Measurements from ENCODE around the gene PNMA8A. TPM values are rescaled to one million over a fixed set of nuclear protein-coding genes. Genes with fewer than 3 reads are reported as not detected.
A peak's percentile ranks its signal among the peaks of the same experiment; 100 is the strongest.

Gene PNMA8A
- total RNA-seq, 1 donor from 2014 or later = 14.1 TPM

GRCh38 chr19:46426035-46426505, 45.3 kb downstream of the PNMA8A start:
- no peaks in the 10 kb centered on the region for H3K36me3 Mint-ChIP-seq (ENCODE audit: unreplicated experiment)
- peaks cover 5% of the 10 kb centered on the region for H3K9me3 Mint-ChIP-seq (ENCODE audit: unreplicated experiment)
- TF ChIP-seq, protein P1, sequence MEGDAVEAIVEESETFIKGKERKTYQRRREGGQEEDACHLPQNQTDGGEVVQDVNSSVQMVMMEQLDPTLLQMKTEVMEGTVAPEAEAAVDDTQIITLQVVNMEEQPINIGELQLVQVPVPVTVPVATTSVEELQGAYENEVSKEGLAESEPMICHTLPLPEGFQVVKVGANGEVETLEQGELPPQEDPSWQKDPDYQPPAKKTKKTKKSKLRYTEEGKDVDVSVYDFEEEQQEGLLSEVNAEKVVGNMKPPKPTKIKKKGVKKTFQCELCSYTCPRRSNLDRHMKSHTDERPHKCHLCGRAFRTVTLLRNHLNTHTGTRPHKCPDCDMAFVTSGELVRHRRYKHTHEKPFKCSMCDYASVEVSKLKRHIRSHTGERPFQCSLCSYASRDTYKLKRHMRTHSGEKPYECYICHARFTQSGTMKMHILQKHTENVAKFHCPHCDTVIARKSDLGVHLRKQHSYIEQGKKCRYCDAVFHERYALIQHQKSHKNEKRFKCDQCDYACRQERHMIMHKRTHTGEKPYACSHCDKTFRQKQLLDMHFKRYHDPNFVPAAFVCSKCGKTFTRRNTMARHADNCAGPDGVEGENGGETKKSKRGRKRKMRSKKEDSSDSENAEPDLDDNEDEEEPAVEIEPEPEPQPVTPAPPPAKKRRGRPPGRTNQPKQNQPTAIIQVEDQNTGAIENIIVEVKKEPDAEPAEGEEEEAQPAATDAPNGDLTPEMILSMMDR (IDR thresholded peaks at IDR 0.05; ENCODE audit: partially characterized antibody, unreplicated experiment) = no peak
- peak overlapping the region; percentile 96 for H3K4me3 Mint-ChIP-seq (ENCODE audit: unreplicated experiment)
- peaks cover 3% of the 10 kb centered on the region for H3K27me3 Mint-ChIP-seq (ENCODE audit: unreplicated experiment)
- no peak for DNase-seq
- peaks cover 9% of the 10 kb centered on the region for H3K4me1 Mint-ChIP-seq (ENCODE audit: low read depth, unreplicated experiment)
- no peak overlapping the region for H3K27ac Mint-ChIP-seq (ENCODE audit: unreplicated experiment)

DNA sequence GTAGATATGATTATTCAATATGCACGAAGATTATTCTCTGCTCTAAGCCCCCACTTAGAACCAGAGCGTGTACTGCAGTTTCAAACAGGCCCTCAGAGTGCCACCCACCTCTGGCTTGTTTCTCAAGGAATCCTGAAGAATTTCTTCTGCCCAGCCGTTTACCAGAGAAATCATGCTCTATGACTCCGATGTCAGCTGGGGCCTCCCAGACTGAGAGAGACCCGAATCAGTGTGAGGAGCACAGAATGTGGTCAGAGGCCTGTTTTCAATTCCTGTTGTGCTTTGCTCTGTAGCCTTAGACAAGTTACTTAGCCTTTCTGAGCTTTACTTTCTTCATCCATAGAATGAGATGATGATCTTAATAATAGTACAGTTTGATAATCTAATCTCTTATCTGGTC, 48.2 kb downstream of the PNMA8A start:
- peaks cover 5% of the 10 kb centered on the region for H3K27me3 Mint-ChIP-seq (ENCODE audit: unreplicated experiment)
- peaks cover 9% of the 10 kb centered on the region for H3K4me1 Mint-ChIP-seq (ENCODE audit: low read depth, unreplicated experiment)
- no peaks in the 10 kb centered on the region for H3K36me3 Mint-ChIP-seq (ENCODE audit: unreplicated experiment)
- DNase-seq = no peak
- no peak overlapping the region for H3K27ac Mint-ChIP-seq (ENCODE audit: unreplicated experiment)
- no peak overlapping the region for H3K4me3 Mint-ChIP-seq (ENCODE audit: unreplicated experiment)
- TF ChIP-seq, protein P1 (IDR thresholded peaks at IDR 0.05; ENCODE audit: partially characterized antibody, unreplicated experiment) = no peak
- H3K9me3 Mint-ChIP-seq (ENCODE audit: unreplicated experiment) = peaks cover 3% of the 10 kb centered on the region

DNA sequence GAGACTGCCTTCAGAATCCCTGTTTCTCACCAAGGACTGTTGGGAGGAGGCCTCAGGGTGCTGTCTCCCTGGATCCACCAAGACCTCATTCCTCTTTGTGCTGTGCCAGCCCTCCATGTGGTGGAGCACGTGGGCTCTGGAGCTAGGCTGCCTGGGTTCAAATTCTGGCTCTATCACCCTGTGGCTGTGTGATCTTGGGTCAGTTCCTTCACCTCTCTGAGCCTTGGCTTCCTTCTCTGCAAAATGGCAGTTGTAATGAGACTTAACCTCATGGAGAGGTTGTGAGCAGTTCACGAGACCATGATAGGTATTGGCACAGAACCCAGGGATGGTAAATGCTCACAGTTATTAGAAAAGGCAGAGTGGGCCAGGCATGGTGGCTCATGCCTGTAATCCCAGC, 49.0 kb downstream of the PNMA8A start:
- Mint-ChIP-seq H3K9me3 (ENCODE audit: unreplicated experiment) (peaks cover 2% of the 10 kb centered on the region), H3K27ac (ENCODE audit: unreplicated experiment) (no peak overlapping the region), H3K4me3 (ENCODE audit: unreplicated experiment) (no peak overlapping the region), H3K27me3 (ENCODE audit: unreplicated experiment) (peaks cover 5% of the 10 kb centered on the region), H3K4me1 (ENCODE audit: low read depth, unreplicated experiment) (peaks cover 7% of the 10 kb centered on the region), H3K36me3 (ENCODE audit: unreplicated experiment) (no peaks in the 10 kb centered on the region)
- TF ChIP-seq, protein P1 (IDR thresholded peaks at IDR 0.05; ENCODE audit: partially characterized antibody, unreplicated experiment) = no peak
- DNase-seq = no peak

DNA sequence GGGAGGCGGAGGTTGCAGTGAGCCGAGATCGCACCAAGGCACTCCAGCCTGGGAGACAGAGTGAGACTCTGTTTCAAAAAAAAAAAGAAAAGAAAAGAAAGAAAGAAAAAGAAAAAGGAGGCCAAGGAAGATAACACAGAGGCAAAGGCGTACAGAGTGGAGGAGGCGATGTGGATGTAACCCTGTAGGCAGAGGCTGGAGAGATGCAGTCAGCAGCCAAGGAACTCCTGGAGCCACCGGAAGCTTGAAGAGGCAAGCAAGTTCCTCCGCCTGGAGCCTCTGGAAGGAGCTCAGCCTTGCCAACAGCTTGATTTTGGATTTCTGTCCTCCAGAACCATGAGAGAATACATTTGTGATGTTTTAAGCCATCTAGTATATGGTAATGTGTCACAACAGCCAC, 51.3 kb downstream of the PNMA8A start:
- TF ChIP-seq, protein P1 (IDR thresholded peaks at IDR 0.05; ENCODE audit: partially characterized antibody, unreplicated experiment) = no peak
- H3K4me1 Mint-ChIP-seq (ENCODE audit: low read depth, unreplicated experiment) = peaks cover 2% of the 10 kb centered on the region
- H3K9me3 Mint-ChIP-seq (ENCODE audit: unreplicated experiment) = peaks cover 2% of the 10 kb centered on the region
- H3K4me3 Mint-ChIP-seq (ENCODE audit: unreplicated experiment) = no peak overlapping the region
- H3K27ac Mint-ChIP-seq (ENCODE audit: unreplicated experiment) = no peak overlapping the region
- no peaks in the 10 kb centered on the region for H3K36me3 Mint-ChIP-seq (ENCODE audit: unreplicated experiment)
- H3K27me3 Mint-ChIP-seq (ENCODE audit: unreplicated experiment) = peaks cover 3% of the 10 kb centered on the region
- no peak for DNase-seq

Other genes starting within 250 kb of the PNMA8A start
- not detected for gene IGFL1, start 241.8 kb downstream of the PNMA8A start, total RNA-seq (ENCODE audit: unreplicated experiment)
- gene HIF3A, start 174.5 kb downstream of the PNMA8A start, total RNA-seq (ENCODE audit: unreplicated experiment) = 4.4 TPM
- gene PPP5C, start 124.5 kb downstream of the PNMA8A start, total RNA-seq (ENCODE audit: unreplicated experiment) = 85.8 TPM
- 6.3 TPM for gene CCDC8, start 58.0 kb downstream of the PNMA8A start, total RNA-seq (ENCODE audit: unreplicated experiment)
- gene PNMA8C, start 42.6 kb downstream of the PNMA8A start, total RNA-seq (ENCODE audit: unreplicated experiment) = 5.3 TPM
- 0.76 TPM for gene PNMA8B, start 24.3 kb upstream of the PNMA8A start, total RNA-seq (ENCODE audit: unreplicated experiment)
- gene CALM3, start 129.8 kb upstream of the PNMA8A start, total RNA-seq (ENCODE audit: unreplicated experiment) = 845 TPM
- gene PTGIR, start 153.5 kb upstream of the PNMA8A start, total RNA-seq (ENCODE audit: unreplicated experiment) = 0.27 TPM
- gene GNG8, start 164.6 kb upstream of the PNMA8A start, total RNA-seq (ENCODE audit: unreplicated experiment) = 54.6 TPM
- gene DACT3, start 189.6 kb upstream of the PNMA8A start, total RNA-seq (ENCODE audit: unreplicated experiment) = 55.1 TPM
- 54.7 TPM for gene PRKD2, start 245.6 kb upstream of the PNMA8A start, total RNA-seq (ENCODE audit: unreplicated experiment)

Data from glutamatergic neuron (in vitro differentiated cells).